ENCODE results near the gene CERS6. TPM values are rescaled to one million over a fixed set of nuclear protein-coding genes. Genes with fewer than 3 reads are reported as not detected.

Gene CERS6
- polyA plus RNA-seq, 3 donors = 5.3 to 13.2 (median 8.3) TPM

DNA sequence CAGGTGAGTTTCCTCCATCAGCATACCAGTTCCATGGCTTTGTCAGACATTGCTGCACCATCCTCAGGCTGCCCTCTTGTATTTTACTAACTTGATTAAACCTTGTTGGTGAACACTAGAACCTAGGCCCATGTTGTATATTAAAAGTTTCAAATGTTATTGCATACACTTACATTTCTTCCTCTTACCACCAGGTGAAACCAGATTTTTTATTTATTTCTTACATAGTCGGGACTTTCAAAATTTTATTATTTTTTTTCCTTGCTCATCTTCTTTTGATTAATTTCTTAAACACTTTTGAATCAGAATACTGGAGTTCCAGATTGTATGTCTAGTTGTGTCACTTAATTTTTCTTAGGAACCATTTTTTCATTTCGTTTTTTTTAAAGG is 5.9 kb downstream of the CERS6 start:
- no peak overlapping the region for H3K27ac ChIP-seq (ENCODE audit: low read depth, low read length)
- WGBS, 3 donors = 91 to 94% (median 91%) methylated on average over 2 of the region's 2 CpGs

- 92 to 98% (median 95%) methylated on average over 2 of the region's 2 CpGs for WGBS, 3 donors
Measured at GRCh38 chr2:168462543-168463045, 6.5 kb downstream of the CERS6 start.

GRCh38 chr2:168465594-168465993 is 9.5 kb downstream of the CERS6 start:
- no peak overlapping the region for H3K27ac ChIP-seq (ENCODE audit: low read depth, low read length)

More at GRCh38 chr2:168462543-168463045, 6.5 kb downstream of the CERS6 start:
- H3K27ac ChIP-seq (ENCODE audit: low read depth, low read length) = no peak overlapping the region

GRCh38 chr2:168466190-168466737 is 10.2 kb downstream of the CERS6 start:
- 43 to 58% (median 55%) methylated on average over 2 of the region's 2 CpGs for WGBS, 3 donors
- H3K27ac ChIP-seq (ENCODE audit: low read depth, low read length) = no peak overlapping the region

DNA sequence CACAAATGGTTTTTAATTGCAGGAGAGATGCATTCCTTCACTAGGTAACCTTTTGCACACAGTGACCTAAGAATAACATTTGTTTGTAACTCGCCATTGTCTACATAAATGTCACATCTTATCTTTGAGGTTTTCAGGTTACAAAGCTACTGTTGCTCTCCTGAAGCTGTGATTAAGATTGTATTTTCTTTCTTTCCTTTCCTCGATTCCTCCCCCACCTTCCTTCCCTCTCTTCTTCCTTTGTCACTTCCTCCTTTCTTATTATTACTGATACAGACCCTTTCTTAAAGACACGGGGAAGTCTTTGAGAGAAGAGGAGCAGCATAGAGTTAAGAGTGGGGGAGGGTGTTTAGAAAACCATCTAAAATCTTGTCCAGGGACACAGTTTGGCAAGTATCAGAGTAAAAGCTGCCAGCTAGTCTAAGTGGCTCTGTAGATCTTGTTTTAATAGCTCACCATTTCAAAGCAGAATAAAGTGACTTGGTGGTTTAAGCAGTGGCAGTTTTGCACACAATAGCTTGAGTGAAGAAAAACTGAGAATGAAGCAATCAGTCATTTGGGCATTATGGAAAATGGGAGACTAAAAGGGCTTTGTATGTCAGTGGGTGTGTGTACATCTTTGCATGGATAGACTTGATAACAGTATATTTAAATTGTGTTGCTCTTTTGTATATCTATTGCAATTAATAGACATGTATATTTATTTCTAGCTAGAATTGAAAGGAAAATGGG is 10.9 kb downstream of the CERS6 start:
- 10 to 21% (median 21%) methylated on average over 3 of the region's 3 CpGs for WGBS, 3 donors
- no peak overlapping the region for H3K27ac ChIP-seq (ENCODE audit: low read depth, low read length)

- 56 to 94% (median 92%) methylated on average over 2 of the region's 2 CpGs for WGBS, 3 donors
- no peak overlapping the region for H3K27ac ChIP-seq (ENCODE audit: low read depth, low read length)
Measured at GRCh38 chr2:168467729-168468128, 11.7 kb downstream of the CERS6 start.

- no peak overlapping the region for H3K27ac ChIP-seq (ENCODE audit: low read depth, low read length)
Measured at GRCh38 chr2:168468354-168468753, 12.3 kb downstream of the CERS6 start.

DNA sequence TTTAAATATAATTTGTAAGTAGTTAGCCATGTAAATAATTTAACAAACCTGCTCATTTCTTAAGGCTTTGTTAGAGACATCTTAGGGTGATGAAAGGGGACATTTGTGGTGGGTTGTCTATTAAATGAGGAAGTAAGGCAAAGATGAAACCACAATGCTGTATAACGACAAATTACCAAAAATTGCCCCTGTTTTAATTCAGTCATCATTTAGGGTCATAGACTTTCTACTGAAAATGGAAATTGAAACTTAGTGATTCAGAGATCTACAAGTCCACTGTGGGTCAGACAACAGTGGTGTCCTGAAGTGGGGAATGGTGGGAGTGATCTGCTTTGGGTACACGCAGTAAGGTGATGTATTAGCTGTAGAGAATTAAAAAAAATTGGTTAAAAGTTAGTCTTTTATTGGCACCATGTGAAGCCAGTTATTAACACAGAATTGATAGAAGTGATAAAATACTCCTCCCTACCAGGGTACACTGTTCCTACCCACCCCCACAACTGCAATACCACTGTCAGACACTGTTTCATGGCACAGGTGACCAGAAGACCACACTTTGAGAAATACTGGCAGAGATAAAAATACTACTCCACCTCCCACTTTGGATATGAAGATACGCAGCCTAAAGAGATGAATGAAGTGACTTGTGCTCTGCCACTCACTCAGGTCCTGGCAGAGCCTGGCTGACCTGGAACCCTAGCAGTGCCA is 13.4 kb downstream of the CERS6 start:
- no peak overlapping the region for H3K27ac ChIP-seq (ENCODE audit: low read depth, low read length)
- WGBS, 3 donors = 75 to 93% (median 77%) methylated on average over 3 of the region's 3 CpGs

GRCh38 chr2:168470320-168471162 is 14.5 kb downstream of the CERS6 start:
- H3K27ac ChIP-seq (ENCODE audit: low read depth, low read length) = no peak overlapping the region
- 74 to 82% (median 82%) methylated on average over 4 of the region's 4 CpGs for WGBS, 3 donors

GRCh38 chr2:168471163-168471475 is 15.0 kb downstream of the CERS6 start:
- H3K27ac ChIP-seq (ENCODE audit: low read depth, low read length) = no peak overlapping the region

- 63 to 75% (median 74%) methylated on average over 4 of the region's 4 CpGs for WGBS, 3 donors
- no peak overlapping the region for H3K27ac ChIP-seq (ENCODE audit: low read depth, low read length)
Measured at GRCh38 chr2:168475636-168476035, 19.6 kb downstream of the CERS6 start.

GRCh38 chr2:168478206-168478605 is 22.1 kb downstream of the CERS6 start:
- H3K27ac ChIP-seq (ENCODE audit: low read depth, low read length) = no peak overlapping the region
- 71 to 93% (median 92%) methylated on average over 1 of the region's 1 CpG for WGBS, 3 donors

DNA sequence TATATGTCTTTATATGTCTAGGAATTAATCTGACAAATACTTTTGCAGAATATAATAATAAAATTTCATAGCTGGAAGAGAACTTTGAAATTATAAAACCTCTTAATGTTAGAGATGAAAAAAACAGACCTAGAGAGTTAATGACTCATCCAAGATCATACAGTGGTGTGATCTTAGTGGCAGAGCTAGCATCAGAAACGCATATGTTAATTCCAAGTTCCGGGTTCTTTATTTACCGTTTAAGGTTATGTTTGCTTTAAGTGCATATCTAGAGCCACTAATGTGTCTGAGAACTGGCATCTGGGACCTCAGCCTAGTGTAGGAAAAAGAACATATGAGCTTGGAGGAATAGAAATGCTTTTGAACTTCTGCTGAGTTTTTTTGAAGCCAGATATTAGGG is 24.3 kb downstream of the CERS6 start:
- 34 to 90% (median 86%) methylated on average over 3 of the region's 3 CpGs for WGBS, 3 donors
- H3K27ac ChIP-seq (ENCODE audit: low read depth, low read length) = no peak overlapping the region

DNA sequence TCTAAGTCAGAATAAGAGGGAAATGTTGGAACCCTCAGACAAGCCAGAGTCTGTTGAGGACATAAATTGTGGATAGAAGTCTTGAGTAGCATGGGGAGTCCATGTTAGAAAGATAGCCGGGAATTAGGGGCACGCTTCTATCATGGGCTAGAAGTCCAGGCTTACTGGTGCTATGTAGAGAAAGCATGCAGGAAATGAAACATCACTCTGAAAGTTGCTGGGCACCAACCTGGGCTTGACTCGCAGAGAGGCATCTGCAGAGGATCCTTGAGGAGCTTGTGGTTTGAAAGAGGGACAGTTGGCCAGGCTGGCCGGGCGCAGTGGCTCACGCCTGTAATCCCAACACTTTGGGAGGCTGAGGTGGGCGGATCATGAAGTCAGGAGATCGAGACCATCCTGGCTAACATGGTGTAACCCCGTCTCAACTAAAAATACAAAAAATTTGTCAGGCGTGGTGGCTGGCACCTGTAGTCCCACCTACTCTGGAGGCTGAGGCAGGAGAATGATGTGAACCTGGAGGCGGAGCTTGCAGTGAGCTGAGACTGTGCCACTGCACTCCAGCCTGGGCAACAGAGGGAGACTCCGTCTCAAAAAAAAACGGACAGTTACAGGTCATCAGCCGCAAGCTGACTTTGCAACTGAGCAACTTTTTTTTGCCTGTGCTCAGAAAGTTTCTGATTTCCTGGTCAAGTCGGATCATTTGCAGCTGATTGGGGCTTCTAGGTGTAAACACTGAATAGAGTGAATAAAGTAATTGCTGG is 24.9 kb downstream of the CERS6 start:
- H3K27ac ChIP-seq (ENCODE audit: low read depth, low read length) = no peak overlapping the region
- 74 to 88% (median 83%) methylated on average over 15 of the region's 15 CpGs for WGBS, 3 donors

- 42 to 91% (median 46%) methylated on average over 2 of the region's 2 CpGs for WGBS, 3 donors
- no peak overlapping the region for H3K27ac ChIP-seq (ENCODE audit: low read depth, low read length)
Measured at GRCh38 chr2:168482269-168482668, 26.2 kb downstream of the CERS6 start.

DNA sequence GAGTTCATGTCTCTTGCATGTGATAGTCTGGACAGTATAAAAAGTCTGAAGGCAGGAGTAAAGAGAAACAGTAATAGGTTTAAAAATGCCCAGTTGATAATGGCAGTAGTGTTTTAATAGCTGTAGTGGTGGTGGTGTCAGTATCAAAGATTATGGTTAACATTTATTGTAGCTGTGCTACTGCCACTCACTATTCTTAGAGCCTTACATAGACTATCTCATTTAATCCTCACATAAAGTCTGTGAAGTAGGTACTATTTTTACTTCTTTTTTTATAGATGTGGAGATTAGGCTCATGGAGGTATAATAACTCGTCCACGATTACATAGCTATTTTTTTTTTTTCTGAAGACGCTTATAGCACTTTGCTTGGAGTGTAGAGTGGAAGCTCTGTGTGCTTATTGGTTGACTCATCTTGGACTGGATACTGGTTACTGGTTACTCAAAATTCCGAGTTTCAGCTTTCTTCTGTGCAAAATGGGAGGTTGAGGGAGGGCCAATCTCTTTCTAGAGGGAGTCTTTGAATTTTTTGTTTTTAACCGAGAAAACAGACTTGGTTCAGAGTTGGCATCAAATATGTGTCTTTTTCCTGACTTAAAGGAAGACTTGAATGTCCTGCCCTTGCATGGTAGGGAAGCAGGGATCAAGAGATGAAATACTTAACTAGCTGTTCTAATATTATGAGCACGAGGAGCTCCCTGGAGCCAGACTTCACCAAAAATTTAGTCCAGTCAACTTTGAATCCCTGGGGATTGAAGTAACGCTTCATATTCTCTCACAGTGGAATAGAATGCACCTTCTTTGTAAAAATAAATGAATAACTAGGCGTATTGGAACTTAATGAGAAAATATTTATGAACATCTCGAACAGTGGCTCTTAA is 27.1 kb downstream of the CERS6 start:
- 84 to 93% (median 90%) methylated on average over 9 of the region's 9 CpGs for WGBS, 3 donors
- no peak overlapping the region for H3K27ac ChIP-seq (ENCODE audit: low read depth, low read length)

DNA sequence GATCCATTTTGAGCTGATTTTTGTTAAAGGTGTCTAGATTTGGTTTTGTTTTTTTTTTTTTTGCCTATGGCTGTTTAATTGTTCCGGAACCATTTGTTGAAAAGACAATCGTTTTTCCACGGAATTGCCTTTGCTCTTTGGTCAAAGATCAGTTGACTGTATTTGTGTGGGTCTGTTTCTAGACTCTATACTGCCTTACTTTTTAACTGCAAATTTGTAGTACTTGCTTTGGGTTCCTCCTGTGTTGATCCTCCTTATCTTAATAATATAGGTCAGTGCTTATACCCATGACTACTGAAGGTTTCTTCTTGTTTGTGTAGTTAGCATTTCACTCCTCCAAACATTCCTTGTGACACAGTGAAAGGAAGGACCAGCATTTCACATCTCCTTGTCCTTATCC is 30.4 kb downstream of the CERS6 start:
- WGBS, 3 donors = 69 to 77% (median 76%) methylated on average over 3 of the region's 3 CpGs
- H3K27ac ChIP-seq (ENCODE audit: low read depth, low read length) = no peak overlapping the region

Data from adipose tissue (tissue), 3 donors.